Bronchial epithelial cell (primary cell): ENCODE results near the gene WNT3. TPM values are rescaled to one million over a fixed set of nuclear protein-coding genes. Genes with fewer than 3 reads are reported as not detected.

ENCODE experiments used
- DNase-seq: peaks from one replicate; pipeline ENCODE4 v3.0.0-alpha.2; 2010; ENCODE audit warnings: low read depth
- FAIRE-seq: peaks from 2 replicates; lab custom pipeline; 2011; peaks lifted over from hg19 to GRCh38; lab: Jason Lieb, UNC
- H3K27me3 ChIP-seq: 2 replicates; pipeline ENCODE4 v1.5.1; 2011; ENCODE audit warnings: low read length; ENCODE audit not compliant: control insufficient read depth, insufficient read depth
- H3K36me3 ChIP-seq: 2 replicates; pipeline ENCODE4 v1.5.1; 2011; ENCODE audit warnings: low read length; ENCODE audit not compliant: control insufficient read depth, insufficient read depth
- H3K4me3 ChIP-seq: 2 replicates; pipeline ENCODE4 v1.5.1; 2011; ENCODE audit warnings: mild to moderate bottlenecking, low read depth, low read length, control low read depth
- CTCF ChIP-seq: IDR thresholded peaks from 2 replicates; pipeline ENCODE4 v1.5.1; 2011; ENCODE audit warnings: mild to moderate bottlenecking, moderate library complexity, low read length, control low read depth, inconsistent platforms; ENCODE audit not compliant: insufficient read depth, severe bottlenecking
- total RNA-seq: library from RNA; depleted of rRNA; stranded (reverse); fragments of >200 nt; gene quantifications from 2 replicates; pipeline ENCODE4 v1.2.1, GENCODE V29; 2014

Gene WNT3
- total RNA-seq, 1 donor from 2014 or later: 0.79 TPM

GRCh38 chr17:46805771-46806170 is 12.7 kb downstream of the WNT3 start:
- H3K4me3 ChIP-seq: no peak overlapping the region
- TF ChIP-seq CTCF: no peak
- FAIRE-seq: no peak

GRCh38 chr17:46803544-46803943 is 14.9 kb downstream of the WNT3 start:
- Histone ChIP-seq H3K27me3 (no peaks in the 10 kb centered on the region), H3K4me3 (no peak overlapping the region), H3K36me3 (no peaks in the 10 kb centered on the region)
- no peak for DNase-seq
- TF ChIP-seq CTCF: no peak
- FAIRE-seq: no peak

More at GRCh38 chr17:46805771-46806170, 12.7 kb downstream of the WNT3 start:
- no peaks in the 10 kb centered on the region for H3K27me3 ChIP-seq
- DNase-seq: no peak
- H3K36me3 ChIP-seq: no peaks in the 10 kb centered on the region

DNA sequence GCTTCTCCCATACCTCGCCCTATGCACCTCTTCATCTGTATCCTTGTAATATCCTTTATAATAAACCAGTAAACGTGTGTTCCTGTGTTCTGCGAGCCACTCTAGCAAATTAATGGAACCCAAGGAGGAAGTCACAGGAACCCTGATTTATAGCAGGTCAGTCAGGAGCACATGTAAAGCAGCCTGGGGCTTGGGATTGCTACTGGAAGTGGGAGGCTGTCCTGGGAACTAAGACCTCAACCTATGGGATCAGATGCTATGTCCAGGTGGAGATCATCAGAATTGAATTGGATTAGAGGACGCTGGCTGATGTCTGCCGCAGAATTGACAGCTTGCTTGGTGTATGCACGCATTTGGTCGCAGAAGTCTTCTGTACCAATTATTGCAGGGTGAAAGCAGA is 15.7 kb downstream of the WNT3 start:
- Histone ChIP-seq H3K4me3 (no peak overlapping the region), H3K27me3 (no peaks in the 10 kb centered on the region), H3K36me3 (no peaks in the 10 kb centered on the region)
- TF ChIP-seq CTCF: no peak
- FAIRE-seq (peak; percentile 68), DNase-seq (no peak)

GRCh38 chr17:46800573-46800972 is 17.9 kb downstream of the WNT3 start:
- no peak for DNase-seq
- no peak for TF ChIP-seq CTCF
- Histone ChIP-seq H3K4me3 (no peak overlapping the region), H3K36me3 (no peaks in the 10 kb centered on the region), H3K27me3 (no peaks in the 10 kb centered on the region)
- no peak for FAIRE-seq

GRCh38 chr17:46796956-46797530 is 21.4 kb downstream of the WNT3 start:
- DNase-seq: no peak
- TF ChIP-seq CTCF: no peak

GRCh38 chr17:46796524-46796923 is 22.0 kb downstream of the WNT3 start:
- no peak for FAIRE-seq
- H3K27me3 ChIP-seq: peaks cover 1% of the 10 kb centered on the region
- no peak for TF ChIP-seq CTCF

More at GRCh38 chr17:46796956-46797530, 21.4 kb downstream of the WNT3 start:
- Histone ChIP-seq H3K27me3 (peaks cover 1% of the 10 kb centered on the region), H3K36me3 (no peaks in the 10 kb centered on the region), H3K4me3 (no peak overlapping the region)
- no peak for FAIRE-seq

More at GRCh38 chr17:46796524-46796923, 22.0 kb downstream of the WNT3 start:
- Histone ChIP-seq H3K4me3 (no peak overlapping the region), H3K36me3 (no peaks in the 10 kb centered on the region)
- DNase-seq: no peak
